GM18498 (cell line): ENCODE results near the gene TTC24.
"Not testable (repeated sequence)": the region's sequence is repeated elsewhere in the genome, so short reads cannot be mapped to it uniquely, and the experiment has no call there.

ENCODE experiments used
- ATAC-seq: cut with Tn5 transposase; IDR thresholded peaks from one replicate; pipeline ENCODE4 v1.9.1; 2021; ENCODE audit warnings: mild to moderate bottlenecking, moderate library complexity; ENCODE audit not compliant: unreplicated experiment

Gene TTC24

GRCh38 chr1:156602557-156602993, 23.1 kb downstream of the TTC24 start:
- no peak for ATAC-seq

DNA sequence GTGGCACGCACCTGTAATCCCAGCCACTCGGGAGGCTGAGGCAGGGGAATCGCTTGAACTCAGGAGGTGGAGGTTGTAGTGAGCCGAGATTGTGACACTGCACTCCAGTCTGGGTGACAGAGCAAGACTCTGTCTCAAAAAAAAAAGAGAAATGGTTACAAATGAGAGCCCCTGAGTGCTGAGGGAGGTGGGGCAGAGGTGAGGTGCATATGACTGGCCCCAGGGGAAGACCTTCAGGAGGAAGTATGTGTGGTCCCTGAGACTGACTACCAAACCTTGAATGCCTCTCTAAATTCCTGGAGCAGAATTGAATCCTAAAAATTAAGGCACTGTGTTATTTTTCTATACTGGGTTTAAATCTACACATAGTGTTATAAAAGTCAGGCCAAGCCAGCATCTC, 27.8 kb downstream of the TTC24 start:
- ATAC-seq: not testable (repeated sequence)

GRCh38 chr1:156608036-156608674, 28.6 kb downstream of the TTC24 start:
- ATAC-seq: peak; percentile 60

DNA sequence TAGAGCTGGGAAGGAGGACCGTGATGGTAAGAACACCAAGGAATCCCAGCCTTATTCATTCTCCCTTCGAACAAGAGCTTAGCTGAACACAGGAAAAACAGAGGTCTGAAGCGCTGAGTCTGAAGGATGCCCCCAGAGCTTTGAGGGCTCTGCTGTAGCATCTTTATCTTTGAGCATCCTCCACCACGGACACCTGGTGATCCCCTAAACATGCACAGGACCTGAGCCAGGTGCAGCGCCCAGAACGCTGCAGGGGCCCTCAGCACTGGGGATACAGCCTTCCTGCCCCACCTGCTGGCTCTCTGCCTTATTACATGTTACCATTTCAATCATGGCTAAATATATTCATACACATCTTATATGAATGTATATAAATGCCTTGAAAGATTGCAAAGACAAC, 29.5 kb downstream of the TTC24 start:
- no peak for ATAC-seq

DNA sequence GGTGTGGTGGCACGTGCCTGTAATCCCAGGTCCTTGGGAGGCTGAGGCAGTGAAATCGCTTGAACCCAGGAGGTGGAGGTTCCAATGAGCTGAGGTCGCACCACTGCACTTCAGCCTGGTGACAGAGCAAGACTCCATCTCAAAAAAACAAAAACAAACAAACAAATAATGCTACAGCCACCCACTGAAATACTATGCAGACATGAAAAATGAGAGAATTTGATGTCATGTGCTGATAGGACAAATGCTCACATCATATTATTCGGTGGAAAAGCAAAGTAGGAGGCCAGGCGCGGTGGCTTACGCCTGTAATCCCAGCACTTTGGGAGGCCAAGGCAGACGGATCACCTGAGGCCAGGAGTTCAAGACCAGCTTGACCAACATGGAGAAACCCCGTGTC, 30.5 kb downstream of the TTC24 start:
- ATAC-seq: not testable (repeated sequence)

- ATAC-seq: no peak
These were observed 33.1 kb downstream of the TTC24 start for GRCh38 chr1:156612666-156613065.

DNA sequence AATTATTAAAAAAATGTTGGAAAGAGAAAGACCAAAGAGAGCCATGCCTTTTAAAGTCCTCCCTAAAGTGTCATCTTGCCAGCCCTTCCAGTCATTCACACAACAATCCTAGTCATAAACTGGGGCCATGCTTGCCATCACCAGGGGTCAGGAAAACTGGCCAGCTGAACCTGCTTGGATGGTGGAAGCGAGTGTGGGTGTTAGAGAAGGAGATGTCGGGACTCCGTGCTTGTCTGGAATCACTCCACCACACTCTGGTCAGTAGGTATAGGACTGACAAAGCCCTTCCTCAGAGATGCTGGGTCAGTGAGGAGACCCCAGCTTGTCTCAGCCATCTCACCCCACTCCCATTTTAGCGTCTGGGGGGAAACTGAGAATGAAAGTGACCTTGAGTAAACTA, 36.4 kb downstream of the TTC24 start:
- ATAC-seq: no peak

- ATAC-seq: no peak
These were observed 36.9 kb downstream of the TTC24 start for GRCh38 chr1:156616463-156616862.

DNA sequence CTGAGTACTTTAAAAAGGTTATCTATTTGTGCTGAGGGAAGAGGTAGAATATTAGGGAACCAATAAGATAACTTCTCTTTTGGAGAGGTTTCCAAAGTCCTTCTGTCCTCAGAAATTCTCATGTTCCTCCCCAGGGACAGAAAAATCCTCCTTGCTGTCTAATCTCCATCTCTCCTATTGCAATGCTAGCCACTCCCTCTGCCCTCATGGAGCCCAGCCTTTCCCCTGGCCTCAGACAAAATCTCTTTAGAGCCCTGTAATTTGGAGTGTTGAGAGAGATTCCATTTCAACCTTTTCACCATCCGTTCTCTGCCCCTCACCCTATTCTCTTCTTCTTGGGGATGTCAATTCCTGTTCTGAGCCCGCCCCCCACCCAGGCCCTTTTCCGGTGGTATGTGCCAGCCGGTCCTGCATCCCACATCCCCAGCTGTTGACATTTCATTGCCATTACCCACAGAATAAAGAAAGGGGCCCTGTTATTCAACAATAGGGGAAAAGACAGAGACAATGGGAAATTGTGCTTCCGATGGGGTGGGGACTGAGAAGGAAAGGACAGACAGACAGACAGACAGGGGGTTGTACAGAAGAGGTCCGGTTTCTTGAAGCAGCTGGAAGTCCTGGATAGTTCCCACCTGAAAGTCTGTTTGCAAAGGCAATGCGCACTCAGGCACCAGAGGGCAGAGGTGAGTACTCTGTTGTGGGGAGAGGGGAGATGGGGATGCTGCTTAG, 39.5 kb downstream of the TTC24 start, which contains the start of gene HAPLN2:
HAPLN2 (plus strand) TSS at position 563 of the 729 bp plus-strand sequence. CDS start 4,076 bp downstream, outside the sequence.
- no peak for ATAC-seq

- no peak for ATAC-seq
These were observed 40.0 kb downstream of the TTC24 start for GRCh38 chr1:156619582-156619955.

DNA sequence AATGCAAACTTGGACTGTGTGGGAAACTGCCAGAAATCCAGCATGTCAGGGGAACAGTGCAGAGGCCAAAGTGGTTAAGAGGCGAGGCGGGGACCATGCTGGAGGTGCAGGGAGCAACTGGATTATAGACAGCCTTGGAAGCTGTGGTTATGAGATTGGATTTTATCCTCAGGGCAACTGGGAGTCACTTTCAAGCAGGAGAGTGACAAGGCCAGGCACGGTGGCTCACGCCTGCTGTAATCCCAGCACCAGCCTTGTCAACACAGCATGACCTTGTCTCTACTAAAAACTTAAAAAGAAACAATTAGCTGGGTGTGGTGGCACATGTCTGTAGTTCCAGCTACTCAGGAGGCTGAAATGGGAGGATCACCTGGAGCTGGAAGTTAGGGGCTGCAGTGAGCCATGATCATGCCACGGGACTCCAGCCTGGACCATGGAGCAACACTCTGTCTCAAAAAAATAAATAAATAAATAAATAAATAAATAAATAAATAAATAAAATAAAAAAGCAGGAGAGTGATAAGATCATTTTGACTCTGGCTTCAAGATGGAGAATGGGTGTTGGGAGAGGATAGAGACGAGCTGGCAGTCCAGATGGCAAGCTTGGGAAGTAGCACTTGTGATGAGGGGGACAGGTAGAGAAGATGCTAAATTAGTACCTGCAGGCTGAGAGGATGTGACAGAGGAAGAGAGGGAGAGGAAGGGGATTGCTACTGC, 43.2 kb downstream of the TTC24 start:
- ATAC-seq: no peak

GRCh38 chr1:156623946-156624813, 44.7 kb downstream of the TTC24 start:
- no peak for ATAC-seq

DNA sequence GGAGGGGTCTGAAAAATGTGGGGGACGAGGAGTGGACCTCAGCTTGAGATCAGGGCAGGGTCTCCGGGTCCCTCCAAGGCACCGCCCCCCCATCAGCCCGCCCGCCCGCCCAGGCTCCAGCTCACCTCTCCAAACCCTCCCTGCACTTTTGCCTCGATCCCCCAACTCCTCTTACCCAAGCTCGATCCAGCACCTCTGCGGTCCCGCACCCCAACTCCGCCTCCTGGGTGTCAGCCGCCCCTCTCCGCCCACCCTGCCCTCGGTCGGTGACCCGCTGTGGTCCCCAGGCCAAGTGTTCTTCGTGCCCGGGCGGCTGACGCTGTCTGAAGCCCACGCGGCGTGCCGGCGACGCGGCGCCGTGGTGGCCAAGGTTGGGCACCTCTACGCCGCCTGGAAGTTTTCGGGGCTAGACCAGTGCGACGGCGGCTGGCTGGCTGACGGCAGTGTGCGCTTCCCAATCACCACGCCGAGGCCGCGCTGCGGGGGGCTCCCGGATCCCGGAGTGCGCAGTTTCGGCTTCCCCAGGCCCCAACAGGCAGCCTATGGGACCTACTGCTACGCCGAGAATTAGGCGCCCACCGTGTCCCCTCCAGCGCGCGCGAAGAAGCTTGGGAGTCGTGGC, 45.4 kb downstream of the TTC24 start:
- no peak for ATAC-seq

DNA sequence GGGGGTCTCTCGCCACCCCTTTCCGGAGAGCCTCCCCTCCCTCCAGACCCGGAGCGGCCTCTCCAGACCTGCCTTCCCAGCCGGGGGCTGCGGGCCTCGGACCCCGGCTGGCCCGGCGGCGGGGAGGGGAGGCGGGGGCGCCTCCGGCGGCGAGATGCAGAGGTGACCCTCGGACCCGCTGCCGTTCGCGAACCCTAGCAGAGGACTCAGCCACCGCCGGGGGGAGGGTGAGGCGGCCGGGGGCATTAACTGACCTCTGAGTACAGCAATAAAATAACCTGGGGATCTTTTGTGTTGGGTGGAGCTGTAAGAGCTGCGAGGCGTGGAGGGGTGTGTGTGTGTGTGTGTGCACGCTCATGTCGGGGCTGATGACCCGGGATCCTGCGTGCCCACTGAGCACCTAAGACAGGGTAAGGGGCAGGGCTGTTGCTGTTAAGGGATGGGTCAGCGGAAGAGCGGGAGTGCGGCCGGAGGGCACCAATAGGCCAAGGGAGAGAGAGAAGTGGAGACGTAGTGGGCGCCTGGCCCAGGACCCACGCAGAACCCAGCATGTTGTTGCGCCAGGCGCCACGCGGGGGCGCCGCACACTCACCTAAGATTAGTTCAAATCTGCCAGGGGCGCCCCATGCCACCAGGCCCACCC, 46.0 kb downstream of the TTC24 start:
- no peak for ATAC-seq

GRCh38 chr1:156626079-156626438, 46.5 kb downstream of the TTC24 start:
- ATAC-seq: no peak

DNA sequence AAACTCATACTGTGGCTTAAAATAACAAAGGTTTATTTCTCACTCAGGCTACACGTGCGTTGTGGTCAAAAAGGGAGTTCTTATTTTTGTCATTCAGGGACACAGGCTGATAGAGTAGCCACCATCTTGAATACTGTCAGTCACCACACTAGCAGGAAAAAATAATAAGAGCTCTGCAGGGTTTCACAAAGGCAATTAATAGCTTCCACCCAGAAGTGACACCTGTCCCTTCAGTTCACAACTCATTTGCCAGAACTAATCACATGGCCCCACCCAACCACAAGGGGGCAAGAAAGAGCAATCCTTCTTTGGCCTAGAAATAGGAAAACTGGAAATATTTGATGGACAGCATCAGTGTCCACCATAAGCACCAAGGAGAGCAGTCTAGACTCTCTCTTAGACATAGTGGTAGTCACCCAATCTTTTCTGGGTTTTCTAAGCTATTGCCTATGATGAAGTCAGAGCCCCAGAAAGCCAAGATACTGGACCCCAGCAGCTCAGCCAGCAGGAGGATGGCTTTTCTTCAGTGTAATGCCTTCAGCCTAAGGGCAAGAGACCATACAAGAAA, 47.9 kb downstream of the TTC24 start:
- ATAC-seq: no peak

DNA sequence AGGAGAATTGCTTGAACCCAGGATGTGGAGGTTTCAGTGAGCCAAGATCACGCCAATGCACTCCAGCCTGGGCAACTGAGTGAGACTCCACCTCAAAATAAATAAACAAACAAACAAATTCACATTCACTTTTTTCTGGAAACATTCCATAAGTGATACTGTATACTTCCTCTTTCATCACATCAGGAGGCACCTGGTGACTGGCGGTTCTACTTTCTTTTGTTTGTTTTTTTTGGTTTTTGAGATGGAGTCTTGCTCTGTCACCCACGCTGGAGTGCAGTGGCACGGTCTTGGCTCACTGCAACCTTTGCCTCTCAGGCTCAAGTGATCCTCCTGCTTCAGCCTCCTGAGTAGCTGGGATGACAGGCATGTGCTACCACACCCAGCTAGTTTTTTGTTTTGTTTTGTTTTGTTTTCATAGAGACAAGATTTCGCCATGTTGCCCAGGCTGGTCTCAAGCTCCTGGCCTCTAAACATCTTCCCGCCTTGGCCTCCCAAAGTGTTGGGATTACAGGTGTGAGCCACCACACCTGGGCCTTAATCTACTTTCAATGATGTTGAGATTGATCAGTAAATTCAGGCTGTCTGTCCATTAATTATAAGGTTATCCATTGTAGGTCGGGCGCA, 50.4 kb downstream of the TTC24 start:
- ATAC-seq: no peak

- not testable (repeated sequence) for ATAC-seq
These were observed 51.6 kb downstream of the TTC24 start for GRCh38 chr1:156631152-156631551.

- ATAC-seq: no peak
These were observed 52.8 kb downstream of the TTC24 start for GRCh38 chr1:156632355-156632754.
